ENCODE results near the gene VGLL4. TPM values are rescaled to one million over a fixed set of nuclear protein-coding genes. Genes with fewer than 3 reads are reported as not detected.

VGLL4 gene, protein sequence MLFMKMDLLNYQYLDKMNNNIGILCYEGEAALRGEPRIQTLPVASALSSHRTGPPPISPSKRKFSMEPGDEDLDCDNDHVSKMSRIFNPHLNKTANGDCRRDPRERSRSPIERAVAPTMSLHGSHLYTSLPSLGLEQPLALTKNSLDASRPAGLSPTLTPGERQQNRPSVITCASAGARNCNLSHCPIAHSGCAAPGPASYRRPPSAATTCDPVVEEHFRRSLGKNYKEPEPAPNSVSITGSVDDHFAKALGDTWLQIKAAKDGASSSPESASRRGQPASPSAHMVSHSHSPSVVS
- 99.4 TPM for total RNA-seq

DNA sequence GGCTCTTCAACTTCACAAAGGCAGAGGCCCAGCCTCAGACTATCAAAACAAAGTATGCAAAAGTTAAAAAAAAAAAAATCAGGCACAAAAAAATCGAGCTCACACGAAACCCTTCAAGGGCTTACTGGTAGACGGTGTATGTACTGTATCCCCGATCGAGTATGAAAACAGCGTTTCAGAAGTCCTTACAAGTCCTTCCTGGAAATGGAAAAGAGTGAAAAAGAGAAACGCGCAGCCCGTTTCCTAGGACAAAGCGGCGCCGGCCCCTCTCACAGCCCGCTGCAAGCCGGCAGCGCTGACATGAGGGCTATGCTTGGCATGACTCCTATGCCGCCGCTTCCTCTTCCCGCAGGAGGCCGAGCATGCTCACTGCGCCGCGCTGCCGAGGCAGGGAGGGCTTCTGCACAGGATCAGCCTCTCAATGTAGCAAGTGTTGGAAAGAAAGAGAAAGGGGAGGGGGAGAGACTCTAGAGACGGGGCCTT is at the start of gene VGLL4:
Gene VGLL4 (minus strand): TSS at position 311 of the 483 bp plus-strand sequence. CDS start 397 bp downstream, outside the sequence.
- peak within 1 kb of the TSS; percentile 87 for H3K27ac ChIP-seq
- H3K36me3 ChIP-seq: no peaks in the 10 kb centered on the region
- peak in 1 of 2 donors; percentile 93 for DNase-seq (ENCODE audit: extremely low spot score in 2 of 2)
- TF ChIP-seq, protein P1, sequence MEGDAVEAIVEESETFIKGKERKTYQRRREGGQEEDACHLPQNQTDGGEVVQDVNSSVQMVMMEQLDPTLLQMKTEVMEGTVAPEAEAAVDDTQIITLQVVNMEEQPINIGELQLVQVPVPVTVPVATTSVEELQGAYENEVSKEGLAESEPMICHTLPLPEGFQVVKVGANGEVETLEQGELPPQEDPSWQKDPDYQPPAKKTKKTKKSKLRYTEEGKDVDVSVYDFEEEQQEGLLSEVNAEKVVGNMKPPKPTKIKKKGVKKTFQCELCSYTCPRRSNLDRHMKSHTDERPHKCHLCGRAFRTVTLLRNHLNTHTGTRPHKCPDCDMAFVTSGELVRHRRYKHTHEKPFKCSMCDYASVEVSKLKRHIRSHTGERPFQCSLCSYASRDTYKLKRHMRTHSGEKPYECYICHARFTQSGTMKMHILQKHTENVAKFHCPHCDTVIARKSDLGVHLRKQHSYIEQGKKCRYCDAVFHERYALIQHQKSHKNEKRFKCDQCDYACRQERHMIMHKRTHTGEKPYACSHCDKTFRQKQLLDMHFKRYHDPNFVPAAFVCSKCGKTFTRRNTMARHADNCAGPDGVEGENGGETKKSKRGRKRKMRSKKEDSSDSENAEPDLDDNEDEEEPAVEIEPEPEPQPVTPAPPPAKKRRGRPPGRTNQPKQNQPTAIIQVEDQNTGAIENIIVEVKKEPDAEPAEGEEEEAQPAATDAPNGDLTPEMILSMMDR (IDR thresholded peaks at IDR 0.05): peak in 1 of 3 experiments; percentile 12
- TF ChIP-seq POLR2A (IDR thresholded peaks at IDR 0.05) (peak in 1 of 2 donors; percentile 59), POLR2AphosphoS5 (IDR thresholded peaks at IDR 0.05; ENCODE audit: insufficient read depth in 1 of 2, low read depth in 1 of 2) (peak; percentile 87 to 92)
- H3K4me3 ChIP-seq: peak within 1 kb of the TSS; percentile 59 to 68
- intact Hi-C loops (cut with DNase I): loop anchor here (10.0 kb wide), 1 partner anchor 89 kb away; no protein-coding TSS in a partner anchor
- peaks cover 36% of the 10 kb centered on the region for H3K4me1 ChIP-seq
- H3K9me3 ChIP-seq: no peaks in the 10 kb centered on the region
- no peaks in the 10 kb centered on the region for H3K27me3 ChIP-seq

DNA sequence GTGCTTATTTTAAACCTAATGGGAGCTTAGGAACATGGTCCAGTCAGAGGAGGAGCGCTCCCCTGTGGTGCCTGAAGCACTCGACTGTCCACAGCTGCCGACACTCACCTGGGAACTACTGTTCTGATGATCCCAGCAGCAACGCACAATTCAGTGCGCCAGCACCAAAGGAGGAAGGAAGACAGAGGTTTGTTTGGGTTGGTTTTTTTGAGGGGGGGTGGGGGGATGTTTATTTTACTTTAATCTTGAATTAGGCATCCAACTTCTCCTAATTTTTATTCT is 48.8 kb upstream of the VGLL4 start:
- H3K27me3 ChIP-seq: no peaks in the 10 kb centered on the region
- intact Hi-C loops (cut with DNase I): no loop called here
- H3K9me3 ChIP-seq: no peaks in the 10 kb centered on the region
- no peak overlapping the region for H3K27ac ChIP-seq
- peak in 1 of 2 donors; percentile 2 for DNase-seq (ENCODE audit: extremely low spot score in 2 of 2)
- no peak for TF ChIP-seq POLR2A (IDR thresholded peaks at IDR 0.05)
- TF ChIP-seq, protein P1 (IDR thresholded peaks at IDR 0.05): no peak
- no peak for TF ChIP-seq POLR2AphosphoS5 (IDR thresholded peaks at IDR 0.05; ENCODE audit: insufficient read depth in 1 of 2, low read depth in 1 of 2)
- H3K4me3 ChIP-seq: no peak overlapping the region
- no peaks in the 10 kb centered on the region for H3K36me3 ChIP-seq
- H3K4me1 ChIP-seq: peaks cover 11% of the 10 kb centered on the region

DNA sequence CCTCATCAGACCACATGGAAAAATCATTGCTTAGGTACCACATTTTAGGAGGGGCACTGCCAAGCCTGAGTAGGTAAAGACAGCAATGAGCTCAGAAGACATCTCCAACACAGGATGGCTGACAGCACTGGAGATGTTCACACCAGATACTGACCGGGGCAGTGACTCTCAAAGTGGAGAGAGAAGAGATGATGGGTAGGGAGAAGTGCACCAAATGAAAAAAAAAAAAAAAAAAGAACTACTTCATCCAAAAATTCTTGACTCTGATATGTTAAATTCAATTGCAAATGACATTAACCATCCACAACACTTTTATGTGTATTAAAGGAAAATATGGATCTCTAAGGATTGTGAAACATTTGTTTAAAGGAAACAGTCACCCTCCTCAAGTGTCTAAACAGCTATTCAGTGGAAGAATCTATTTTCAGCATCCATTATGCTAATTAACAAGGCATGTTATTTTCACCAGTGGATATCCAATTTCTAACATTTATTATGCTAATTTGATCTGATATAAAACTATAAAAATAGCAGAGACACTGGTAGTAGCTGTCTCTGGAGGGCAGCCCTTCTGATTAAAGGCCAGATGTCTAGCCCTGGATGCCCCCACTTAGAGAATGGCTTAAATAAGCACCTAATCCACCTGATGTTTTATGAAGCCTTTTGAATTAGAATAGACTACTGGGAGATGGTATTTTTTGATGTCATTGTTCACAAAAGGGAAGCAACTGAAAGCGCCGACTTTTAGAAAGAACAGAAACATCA is 48.2 kb upstream of the VGLL4 start:
- intact Hi-C loops (cut with DNase I): no loop called here
- H3K27me3 ChIP-seq: no peaks in the 10 kb centered on the region
- no peak for DNase-seq (ENCODE audit: extremely low spot score in 2 of 2)
- no peak for TF ChIP-seq POLR2A (IDR thresholded peaks at IDR 0.05)
- TF ChIP-seq, protein P1 (IDR thresholded peaks at IDR 0.05): no peak
- no peak overlapping the region for H3K27ac ChIP-seq
- peaks cover 11% of the 10 kb centered on the region for H3K4me1 ChIP-seq
- H3K9me3 ChIP-seq: no peaks in the 10 kb centered on the region
- H3K4me3 ChIP-seq: no peak overlapping the region
- no peaks in the 10 kb centered on the region for H3K36me3 ChIP-seq

DNA sequence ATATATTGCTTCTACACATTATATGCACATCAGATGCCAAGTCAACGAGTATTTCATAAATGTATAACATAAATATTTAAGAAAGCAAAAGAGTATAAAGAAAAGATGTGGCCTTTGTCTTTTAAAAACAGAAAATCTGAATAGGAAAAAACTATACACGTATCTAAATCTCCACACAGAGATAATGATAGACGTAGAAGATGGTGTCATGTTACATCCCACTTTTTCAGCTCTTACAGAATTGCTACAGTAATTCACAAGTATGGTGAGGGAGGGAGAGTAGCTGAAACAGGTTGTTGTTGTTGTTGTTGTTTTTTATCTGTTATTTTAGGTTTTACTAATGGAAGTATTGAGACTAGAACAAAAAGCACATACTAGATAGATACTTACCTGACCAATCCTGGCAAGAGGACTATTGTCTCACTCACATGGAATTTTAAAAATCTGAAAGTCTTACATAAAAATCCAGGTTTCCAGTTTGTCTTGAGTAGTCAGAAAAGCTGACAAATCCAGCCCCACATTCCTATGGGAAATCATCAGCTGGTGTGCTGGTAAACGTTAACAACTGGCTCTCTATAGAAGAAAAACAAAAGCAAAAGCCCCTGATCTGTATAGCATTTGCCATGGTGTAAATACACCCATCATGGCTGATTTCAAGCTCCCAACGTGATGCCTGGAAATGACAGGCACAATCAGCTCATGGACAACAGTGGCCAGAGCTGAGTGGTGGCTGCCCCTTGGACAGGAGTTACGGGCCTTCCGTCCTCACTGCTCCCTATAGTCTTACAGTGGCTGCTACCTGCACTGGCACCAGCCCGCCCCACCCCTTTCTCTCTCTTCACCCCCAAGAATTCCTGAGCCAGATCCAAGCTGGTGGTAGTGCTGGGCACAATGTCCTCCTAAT is 47.4 kb upstream of the VGLL4 start:
- Histone ChIP-seq H3K27ac (no peak overlapping the region), H3K27me3 (no peaks in the 10 kb centered on the region), H3K4me3 (no peak overlapping the region), H3K4me1 (peaks cover 9% of the 10 kb centered on the region), H3K9me3 (no peaks in the 10 kb centered on the region), H3K36me3 (no peaks in the 10 kb centered on the region)
- peak in 1 of 2 donors; percentile 42 for DNase-seq (ENCODE audit: extremely low spot score in 2 of 2)
- TF ChIP-seq POLR2A (IDR thresholded peaks at IDR 0.05): no peak
- TF ChIP-seq POLR2AphosphoS5 (IDR thresholded peaks at IDR 0.05; ENCODE audit: insufficient read depth in 1 of 2, low read depth in 1 of 2): no peak
- TF ChIP-seq, protein P1 (IDR thresholded peaks at IDR 0.05): no peak
- intact Hi-C loops (cut with DNase I): no loop called here
